HG03025 (cell line): Measurements from ENCODE around the gene AXL.

Experiments
- ATAC-seq: cut with Tn5 transposase; IDR thresholded peaks from one replicate; pipeline ENCODE4 v1.9.1; 2021; ENCODE audit warnings: mild to moderate bottlenecking, moderate library complexity; ENCODE audit not compliant: unreplicated experiment, low FRiP score

Gene AXL

GRCh38 chr19:41233748-41234240, 14.8 kb downstream of the AXL start:
- no peak for ATAC-seq

GRCh38 chr19:41234512-41235168, 15.6 kb downstream of the AXL start:
- ATAC-seq, result no peak

- no peak for ATAC-seq
Observed at GRCh38 chr19:41235480-41235879, 16.5 kb downstream of the AXL start.

- no peak for ATAC-seq
Observed at GRCh38 chr19:41238244-41238643, 19.2 kb downstream of the AXL start.

GRCh38 chr19:41239363-41239762, 20.3 kb downstream of the AXL start:
- ATAC-seq, result no peak

- no peak for ATAC-seq
Observed at GRCh38 chr19:41239961-41240574, 21.0 kb downstream of the AXL start.

GRCh38 chr19:41241859-41242258, 22.8 kb downstream of the AXL start:
- no peak for ATAC-seq

- no peak for ATAC-seq
Observed at GRCh38 chr19:41244117-41244516, 25.1 kb downstream of the AXL start.

GRCh38 chr19:41245843-41246242, 26.8 kb downstream of the AXL start:
- no peak for ATAC-seq

GRCh38 chr19:41248895-41249294, 29.9 kb downstream of the AXL start:
- no peak for ATAC-seq

GRCh38 chr19:41249707-41250423, 30.8 kb downstream of the AXL start:
- no peak for ATAC-seq

GRCh38 chr19:41253660-41254059, 34.6 kb downstream of the AXL start:
- no peak for ATAC-seq

- ATAC-seq, result no peak
Observed at GRCh38 chr19:41255171-41255570, 36.1 kb downstream of the AXL start.

GRCh38 chr19:41261474-41262190, 42.6 kb downstream of the AXL start:
- no peak for ATAC-seq

- ATAC-seq, result peak; percentile 1
Observed at GRCh38 chr19:41263042-41263849, 44.2 kb downstream of the AXL start.

GRCh38 chr19:41263850-41264580, 45.0 kb downstream of the AXL start, which contains the start of gene HNRNPUL1:
Gene HNRNPUL1, plus strand, starts transcription at chr19:41264372. Its CDS starts 132 bp downstream, at chr19:41264504.
- peak; percentile 70 for ATAC-seq

- ATAC-seq, result no peak
Observed at GRCh38 chr19:41264581-41265394, 45.8 kb downstream of the AXL start.

- no peak for ATAC-seq
Observed at GRCh38 chr19:41265395-41266153, 46.6 kb downstream of the AXL start.
